Ishikawa (cell line): Measurements from ENCODE around the gene CD300E.

ENCODE experiments used
- CEBPB ChIP-seq: IDR thresholded peaks from 2 replicates; pipeline ENCODE4 v1.6.1; 2012
- CREB1 ChIP-seq: IDR thresholded peaks from 2 replicates; pipeline ENCODE4 v1.6.1; 2012; ENCODE audit warnings: low read depth
- EP300 ChIP-seq: IDR thresholded peaks from 2 replicates; pipeline ENCODE4 v1.6.1; 2012; ENCODE audit warnings: borderline replicate concordance
- RAD21 ChIP-seq: IDR thresholded peaks from 2 replicates; pipeline ENCODE4 v1.6.1; 2012; ENCODE audit warnings: low read depth
- REST ChIP-seq: IDR thresholded peaks from 2 replicates; pipeline ENCODE4 v1.6.1; 2012; ENCODE audit warnings: low read depth, mild to moderate bottlenecking
- TAF1 ChIP-seq: IDR thresholded peaks from 2 replicates; pipeline ENCODE4 v1.6.1; 2012; ENCODE audit warnings: low read depth, mild to moderate bottlenecking
- TCF12 ChIP-seq: IDR thresholded peaks from 2 replicates; pipeline ENCODE4 v1.6.1; 2012; ENCODE audit warnings: low read depth
- YY1 ChIP-seq: IDR thresholded peaks from 2 replicates; pipeline ENCODE4 v1.6.1; 2012; ENCODE audit warnings: low read depth
- TF ChIP-seq, protein P1 (sequence below): IDR thresholded peaks from 2 replicates; pipeline ENCODE4 v1.6.1; 2012
- TF ChIP-seq, protein P2 (sequence below): IDR thresholded peaks from 2 replicates; pipeline ENCODE4 v1.6.1; 2012

DNA sequence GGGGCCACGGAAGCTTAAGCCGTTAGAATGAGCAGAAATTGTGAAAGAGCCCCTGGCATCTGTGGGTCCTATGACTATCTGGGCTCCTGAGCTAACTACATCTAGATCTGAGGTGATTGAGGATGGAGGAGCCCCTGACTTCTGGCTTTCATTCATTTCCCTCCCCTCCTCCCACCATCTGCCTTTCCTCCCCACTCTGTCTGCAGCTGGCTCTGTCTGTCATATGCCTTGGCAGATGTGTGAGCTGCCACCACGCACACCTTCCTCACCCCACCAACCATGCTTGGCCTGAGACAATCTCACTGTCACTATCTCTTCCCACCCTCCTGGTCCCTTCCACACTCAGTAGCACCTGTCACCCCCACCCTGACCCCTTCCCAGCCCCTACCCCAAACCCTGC is 5.1 kb downstream of the CD300E start:
- TF ChIP-seq REST (no peak), YY1 (no peak), RAD21 (no peak), TCF12 (no peak), EP300 (no peak), TAF1 (no peak), CEBPB (no peak), CREB1 (no peak)
- TF ChIP-seq, protein P1, sequence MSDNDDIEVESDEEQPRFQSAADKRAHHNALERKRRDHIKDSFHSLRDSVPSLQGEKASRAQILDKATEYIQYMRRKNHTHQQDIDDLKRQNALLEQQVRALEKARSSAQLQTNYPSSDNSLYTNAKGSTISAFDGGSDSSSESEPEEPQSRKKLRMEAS: no peak
- TF ChIP-seq, protein P2, sequence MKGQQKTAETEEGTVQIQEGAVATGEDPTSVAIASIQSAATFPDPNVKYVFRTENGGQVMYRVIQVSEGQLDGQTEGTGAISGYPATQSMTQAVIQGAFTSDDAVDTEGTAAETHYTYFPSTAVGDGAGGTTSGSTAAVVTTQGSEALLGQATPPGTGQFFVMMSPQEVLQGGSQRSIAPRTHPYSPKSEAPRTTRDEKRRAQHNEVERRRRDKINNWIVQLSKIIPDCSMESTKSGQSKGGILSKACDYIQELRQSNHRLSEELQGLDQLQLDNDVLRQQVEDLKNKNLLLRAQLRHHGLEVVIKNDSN: no peak
